ENCODE data around the gene FADD.

FADD gene

DNA sequence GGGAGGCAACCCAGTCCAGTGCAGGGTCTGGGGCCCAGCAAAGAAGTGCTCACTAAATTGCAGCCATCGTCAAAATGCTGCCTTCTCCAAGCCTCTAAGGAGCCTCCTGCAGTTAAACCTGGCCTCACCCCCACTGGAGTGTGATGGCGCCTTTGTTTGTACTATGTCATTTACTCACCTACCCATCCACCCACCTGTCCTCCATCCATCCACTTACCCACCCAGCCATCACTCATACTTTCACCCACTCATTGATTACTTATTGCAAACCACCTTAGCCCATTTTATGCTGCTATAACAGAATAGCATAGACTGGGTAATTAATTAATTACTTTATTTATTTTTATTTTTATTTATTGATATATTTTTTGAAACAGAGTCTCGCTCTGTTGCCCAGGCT is 38.6 kb downstream of the FADD start:
- DNase-seq: no peak

- no peak for DNase-seq
Observed at GRCh38 chr11:70242885-70243284, 39.8 kb downstream of the FADD start.

DNA sequence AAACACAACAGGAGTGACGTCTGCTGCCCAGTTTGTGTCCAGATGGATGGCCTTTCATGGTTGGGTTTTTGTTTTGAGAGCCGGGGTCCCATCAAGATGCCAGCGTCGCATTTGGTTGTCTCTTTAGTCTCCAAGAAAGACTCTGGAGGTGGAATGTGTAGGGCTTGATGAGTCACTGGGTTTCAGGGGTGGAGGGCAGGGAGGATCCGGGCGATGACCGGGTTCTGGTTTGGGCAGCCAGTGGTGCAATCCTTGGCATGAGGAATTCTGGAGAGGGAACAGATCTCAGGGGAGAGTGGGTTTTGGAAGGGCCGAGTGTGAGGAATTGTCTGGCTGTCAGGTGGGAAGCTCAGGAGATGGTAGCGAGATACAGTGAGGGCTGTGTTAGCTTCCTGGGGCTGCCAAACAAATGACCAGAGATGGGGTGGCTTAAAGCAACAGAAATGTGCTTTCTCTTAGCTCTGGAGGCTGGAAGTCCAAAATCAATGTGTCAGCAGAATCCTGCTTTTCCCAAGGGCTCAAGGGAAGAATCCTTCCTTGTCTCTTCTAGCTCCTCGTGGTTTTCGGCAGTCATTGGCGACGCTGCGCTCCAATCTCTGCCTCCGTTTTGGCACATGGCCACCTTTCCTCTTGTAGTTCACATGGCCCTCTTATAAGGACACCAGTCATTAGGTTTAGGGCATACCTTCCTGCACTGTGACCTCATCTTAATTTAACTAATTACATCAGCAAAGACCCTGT is 41.0 kb downstream of the FADD start:
- no peak for DNase-seq

GRCh38 chr11:70244698-70245097 is 41.6 kb downstream of the FADD start:
- DNase-seq: peak; percentile 7

DNA sequence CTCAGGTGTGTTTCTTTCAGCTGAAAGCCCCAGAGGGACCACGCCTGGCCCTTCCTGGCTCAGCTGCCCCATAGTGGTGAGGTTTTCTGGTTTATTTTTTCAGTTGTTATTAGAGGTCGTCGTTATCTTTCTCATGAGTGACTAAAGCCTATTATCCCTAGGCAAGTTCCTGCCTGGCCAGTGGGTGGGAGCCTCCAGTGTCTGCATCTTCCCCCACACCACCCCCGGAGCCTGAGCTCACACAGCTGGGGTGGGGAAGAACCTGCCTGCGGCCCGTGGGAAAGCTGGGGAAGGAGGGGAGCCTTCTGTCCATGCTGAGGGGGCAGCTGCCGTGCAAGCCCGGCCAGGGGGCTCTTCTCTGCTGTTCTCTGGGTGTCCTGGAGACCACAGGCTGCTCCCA is 43.1 kb downstream of the FADD start:
- no peak for DNase-seq

- DNase-seq: no peak
Observed at GRCh38 chr11:70247042-70247709, 44.1 kb downstream of the FADD start.

- DNase-seq: no peak
Observed at GRCh38 chr11:70247710-70248072, 44.6 kb downstream of the FADD start.

GRCh38 chr11:70250876-70251658 is 48.0 kb downstream of the FADD start:
- DNase-seq: no peak

GRCh38 chr11:70251659-70252321 is 48.7 kb downstream of the FADD start:
- no peak for DNase-seq

DNA sequence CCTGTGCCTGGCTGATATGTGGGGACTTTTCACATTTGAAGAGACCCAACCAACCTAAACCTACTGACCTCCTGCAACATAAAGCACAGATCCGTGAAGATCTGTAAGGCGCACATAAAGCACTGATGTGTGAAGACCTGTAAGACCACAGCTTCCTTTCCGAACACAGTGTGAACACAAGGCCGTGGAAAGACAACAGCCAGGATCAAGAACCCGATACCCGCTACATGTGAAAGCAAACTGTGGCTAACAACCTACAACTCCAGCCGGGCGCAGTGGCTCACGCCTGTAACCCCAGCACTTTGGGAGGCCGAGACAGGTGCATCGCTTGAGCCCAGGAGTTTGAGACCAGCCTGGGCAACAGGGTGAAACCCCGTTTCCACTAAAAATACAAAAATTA is 49.7 kb downstream of the FADD start:
- DNase-seq: no peak

DNA sequence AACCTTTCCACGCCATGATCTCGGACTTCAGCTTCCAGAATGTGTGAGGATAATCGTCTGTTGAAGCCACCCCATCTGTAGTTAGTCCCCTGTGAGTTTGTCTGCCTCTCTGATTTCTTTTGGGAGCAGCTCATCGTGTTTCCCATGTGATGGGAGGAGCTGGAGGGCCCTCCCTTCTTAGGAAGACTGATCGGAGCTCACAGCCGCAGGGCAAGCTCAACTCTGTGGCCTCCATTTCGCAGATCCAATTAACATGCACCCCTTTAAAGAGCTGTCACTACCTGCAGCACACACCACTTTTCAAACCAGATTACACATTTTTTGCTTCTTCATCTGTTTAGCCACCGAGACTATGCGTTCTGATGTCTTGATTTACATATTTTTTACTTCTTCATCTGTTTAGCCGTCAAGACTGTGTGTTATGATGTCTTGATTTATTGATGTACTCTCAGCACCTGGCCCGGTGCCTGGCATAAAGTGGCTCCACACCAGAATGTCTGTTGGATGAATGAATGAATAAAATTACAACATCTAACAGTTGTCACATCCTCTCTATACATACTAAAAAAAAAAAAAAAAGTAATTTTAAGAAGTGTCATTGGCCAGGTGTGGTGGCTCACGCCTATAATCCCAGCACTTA is 52.5 kb downstream of the FADD start:
- DNase-seq: no peak
